Measurements from ENCODE around the gene ROBO3. TPM values are rescaled to one million over a fixed set of nuclear protein-coding genes. Genes with fewer than 3 reads are reported as not detected.

Gene ROBO3
- total and polyA plus RNA-seq, 10 of the 15 experiments (the other 5 are each of a cell fraction or from before 2014, with no cell fraction given): 0.10 to 0.63 (median 0.31) TPM; not detected in 2

DNA sequence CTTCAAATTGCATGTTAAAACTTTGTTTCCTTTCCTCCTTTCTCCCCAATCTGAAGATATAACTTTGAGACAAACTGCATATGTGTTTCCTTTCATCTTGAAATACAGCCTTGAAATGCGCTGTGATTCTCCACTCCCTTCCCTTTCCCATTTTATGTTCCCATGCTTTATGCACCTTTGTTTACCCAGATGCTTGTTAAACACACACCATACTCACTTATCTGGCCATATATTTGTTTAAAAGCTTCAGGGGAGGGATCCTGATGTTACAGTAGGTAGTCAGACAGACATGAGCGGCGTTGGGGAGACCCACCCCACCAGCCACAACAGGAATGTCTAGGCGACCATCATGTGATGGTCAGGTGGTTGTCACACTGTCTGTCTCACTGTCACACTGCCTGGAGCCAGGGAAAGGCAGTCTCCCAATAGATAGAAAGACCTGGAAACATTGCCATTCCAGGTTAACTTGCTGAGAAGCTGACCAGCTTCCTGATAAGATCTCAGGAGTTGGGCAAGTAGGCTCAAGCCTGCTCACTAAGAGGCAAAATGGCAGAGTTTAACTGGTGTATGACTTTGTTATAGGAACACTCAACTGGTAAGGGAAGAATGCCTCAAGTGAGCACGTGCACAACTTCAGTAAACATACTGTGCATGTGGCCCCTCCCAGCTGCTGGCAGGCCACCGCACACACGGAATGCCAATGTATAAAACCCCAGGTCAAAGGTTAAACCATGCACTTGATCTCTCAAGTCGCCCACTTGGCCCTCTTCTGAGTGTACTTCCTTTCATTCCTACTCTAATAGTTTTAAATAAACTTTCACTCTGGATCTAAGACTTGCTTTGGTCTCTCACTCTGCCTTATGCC is 41.5 kb upstream of the ROBO3 start:
- Histone ChIP-seq H3K27ac (ENCODE audit: control insufficient read depth, insufficient read depth) (no peak overlapping the region), H3K4me1 (ENCODE audit: control insufficient read depth, insufficient read depth, low read length) (no peaks in the 10 kb centered on the region), H4K20me1 (ENCODE audit: control insufficient read depth, insufficient read depth) (no peaks in the 10 kb centered on the region), H3K27me3 (replicated peaks in 1 of 2; ENCODE audit: control insufficient read depth in 2 of 2, insufficient read depth in 2 of 2, low read length in 1 of 2) (peaks cover 0 to 2% of the 10 kb centered on the region in 2 experiments; a peak in 3 of 4 replicates), H3K79me2 (ENCODE audit: control insufficient read depth, insufficient read depth, low read length) (no peaks in the 10 kb centered on the region), H3K9me3 (replicated peaks; ENCODE audit: control insufficient read depth, insufficient read depth, low read length) (no peaks in the 10 kb centered on the region), H3K36me3 (ENCODE audit: control insufficient read depth in 2 of 2, insufficient read depth in 2 of 2, low read length in 1 of 2) (no peaks in the 10 kb centered on the region), H3K4me3 (no peak overlapping the region), H3K9ac (ENCODE audit: control insufficient read depth, insufficient read depth, low read length) (no peak overlapping the region), H3K4me2 (ENCODE audit: control insufficient read depth, insufficient read depth) (no peak overlapping the region), H2AFZ (ENCODE audit: control insufficient read depth, low read depth, low read length) (no peak overlapping the region)
- in situ Hi-C loops (cut with MboI): no loop called here
- ChIA-PET RAD21 (ENCODE audit: unreplicated experiment) (no interaction called here), CTCF (no interaction called here), SMC1A (ENCODE audit: uncharacterized antibody, unreplicated experiment) (no interaction called here), POLR2A (no interaction called here)
- intact Hi-C loops (cut with micrococcal nuclease; ENCODE audit: unreplicated experiment): no loop called here
- no TSS peak for BruUV-seq (replicated peaks)
- WGBS (ENCODE audit: insufficient coverage, insufficient replicate concordance, low lambda C conversion rate, missing lambda C conversion rate): 40% methylated on average over 8 of the region's 8 CpGs
- TF ChIP-seq CHD2 (IDR thresholded peaks at IDR 0.05; ENCODE audit: borderline replicate concordance, low read depth, low read length): no peak
- TF ChIP-seq RB1 (IDR thresholded peaks at IDR 0.05; ENCODE audit: borderline replicate concordance): no peak
- TF ChIP-seq, protein P1, sequence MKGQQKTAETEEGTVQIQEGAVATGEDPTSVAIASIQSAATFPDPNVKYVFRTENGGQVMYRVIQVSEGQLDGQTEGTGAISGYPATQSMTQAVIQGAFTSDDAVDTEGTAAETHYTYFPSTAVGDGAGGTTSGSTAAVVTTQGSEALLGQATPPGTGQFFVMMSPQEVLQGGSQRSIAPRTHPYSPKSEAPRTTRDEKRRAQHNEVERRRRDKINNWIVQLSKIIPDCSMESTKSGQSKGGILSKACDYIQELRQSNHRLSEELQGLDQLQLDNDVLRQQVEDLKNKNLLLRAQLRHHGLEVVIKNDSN (IDR thresholded peaks at IDR 0.05; ENCODE audit: borderline replicate concordance, extremely low read length, insufficient read depth, low read depth, low read length): no peak
- no peak for TF ChIP-seq POU2F2 (IDR thresholded peaks at IDR 0.05; ENCODE audit: borderline replicate concordance, low read depth, low read length)
- no peak for TF ChIP-seq NFYA (IDR thresholded peaks at IDR 0.05; ENCODE audit: borderline replicate concordance, low read depth, low read length)
- no peak for TF ChIP-seq CEBPB (IDR thresholded peaks at IDR 0.05; ENCODE audit: borderline replicate concordance in 1 of 2, low read depth in 2 of 2, low read length in 2 of 2)
- TF ChIP-seq RCOR1 (conservative IDR thresholded peaks at IDR 0.05; ENCODE audit: low read depth, low read length): no peak
- no peak for TF ChIP-seq SMAD5 (IDR thresholded peaks at IDR 0.05; ENCODE audit: low read depth)
- no peak for TF ChIP-seq GABPA (IDR thresholded peaks at IDR 0.05; ENCODE audit: low read depth)
- TF ChIP-seq YY1 (IDR thresholded peaks at IDR 0.05; ENCODE audit: low read depth, low read length): no peak
- DNase-seq (ENCODE audit: low read depth, low spot score) (no peak), FAIRE-seq (no peak), ATAC-seq (no peak)
